Esophagus squamous epithelium (tissue), 4 donors: ENCODE results near the gene TAF1.

ENCODE experiments used
- POLR2A ChIP-seq, 4 donors: fragments of 450-650 bp; IDR thresholded peaks; one replicate each; pipeline ENCODE4 v1.6.1; 2017; ENCODE audit warnings: antibody characterized with exemption in 4 of 4, mild to moderate bottlenecking in 4 of 4, moderate library complexity in 3 of 4
- TF ChIP-seq, protein P1 (sequence below), 6 experiments: fragments of 450-650 bp in 4 of 6; fragments of 200-600 bp in 2 of 6; sonication (generic) in 2 of 6; IDR thresholded peaks; one replicate each; pipeline ENCODE4 v1.5.1; 2016 to 2019; ENCODE audit warnings: antibody characterized with exemption in 6 of 6, mild to moderate bottlenecking in 4 of 6, moderate library complexity in 4 of 6

DNA sequence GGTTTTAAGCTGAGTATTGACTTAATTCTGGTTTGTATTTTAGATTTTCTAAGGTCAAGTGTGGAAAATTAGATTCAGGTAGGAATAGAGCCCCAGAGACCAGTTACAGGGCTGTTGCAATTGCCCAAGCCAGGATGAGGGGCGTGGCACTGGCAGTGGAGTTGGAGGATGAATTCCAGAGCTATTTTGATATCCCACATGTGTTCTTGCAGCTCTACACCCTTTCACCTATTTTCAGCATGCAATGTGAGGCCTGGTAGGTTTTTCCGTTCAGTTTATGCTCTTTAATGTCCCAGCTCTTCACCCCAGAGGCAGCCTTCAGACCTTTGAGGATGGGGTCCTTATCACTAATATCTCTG is 148.9 kb downstream of the TAF1 start:
- TF ChIP-seq, protein P1, sequence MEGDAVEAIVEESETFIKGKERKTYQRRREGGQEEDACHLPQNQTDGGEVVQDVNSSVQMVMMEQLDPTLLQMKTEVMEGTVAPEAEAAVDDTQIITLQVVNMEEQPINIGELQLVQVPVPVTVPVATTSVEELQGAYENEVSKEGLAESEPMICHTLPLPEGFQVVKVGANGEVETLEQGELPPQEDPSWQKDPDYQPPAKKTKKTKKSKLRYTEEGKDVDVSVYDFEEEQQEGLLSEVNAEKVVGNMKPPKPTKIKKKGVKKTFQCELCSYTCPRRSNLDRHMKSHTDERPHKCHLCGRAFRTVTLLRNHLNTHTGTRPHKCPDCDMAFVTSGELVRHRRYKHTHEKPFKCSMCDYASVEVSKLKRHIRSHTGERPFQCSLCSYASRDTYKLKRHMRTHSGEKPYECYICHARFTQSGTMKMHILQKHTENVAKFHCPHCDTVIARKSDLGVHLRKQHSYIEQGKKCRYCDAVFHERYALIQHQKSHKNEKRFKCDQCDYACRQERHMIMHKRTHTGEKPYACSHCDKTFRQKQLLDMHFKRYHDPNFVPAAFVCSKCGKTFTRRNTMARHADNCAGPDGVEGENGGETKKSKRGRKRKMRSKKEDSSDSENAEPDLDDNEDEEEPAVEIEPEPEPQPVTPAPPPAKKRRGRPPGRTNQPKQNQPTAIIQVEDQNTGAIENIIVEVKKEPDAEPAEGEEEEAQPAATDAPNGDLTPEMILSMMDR (IDR thresholded peaks at IDR 0.05) = no peak
- no peak for TF ChIP-seq POLR2A (IDR thresholded peaks at IDR 0.05)
